H9 (cell line): ENCODE data around the gene AMMECR1. TPM values are rescaled to one million over a fixed set of nuclear protein-coding genes. Genes with fewer than 3 reads are reported as not detected.

Source experiments
- DNase-seq: peaks from one replicate; pipeline ENCODE4 v3.0.0-alpha.2; 2017
- H2AFZ ChIP-seq: one replicate; pipeline ENCODE4 v1.6.1; 2013; ENCODE audit warnings: mild to moderate bottlenecking, low read length, control low read depth, moderate library complexity
- H2AK5ac ChIP-seq: 2 replicates; pipeline ENCODE4 v1.6.1; 2013; ENCODE audit warnings: low read length, control low read depth, mixed read lengths; ENCODE audit not compliant: insufficient read length
- H2BK120ac ChIP-seq: one replicate; pipeline ENCODE4 v1.6.1; 2013; ENCODE audit warnings: low read depth, mild to moderate bottlenecking, low read length, control low read depth, inconsistent platforms; ENCODE audit not compliant: poor library complexity, severe bottlenecking
- H2BK12ac ChIP-seq: 2 replicates; pipeline ENCODE4 v1.6.1; 2013; ENCODE audit warnings: low read length, control low read depth, mixed read lengths, low read depth; ENCODE audit not compliant: insufficient read length
- H2BK15ac ChIP-seq: 2 replicates; pipeline ENCODE4 v1.6.1; 2013; ENCODE audit warnings: low read depth, low read length, control low read depth
- H2BK20ac ChIP-seq: one replicate; pipeline ENCODE4 v1.6.1; 2013; ENCODE audit warnings: low read depth, mild to moderate bottlenecking, low read length, control low read depth, inconsistent platforms; ENCODE audit not compliant: poor library complexity, severe bottlenecking
- H2BK5ac ChIP-seq: 2 replicates; pipeline ENCODE4 v1.6.1; 2013; ENCODE audit warnings: low read length, control low read depth, mixed read lengths; ENCODE audit not compliant: insufficient read length
- H3K14ac ChIP-seq: 2 replicates; pipeline ENCODE4 v1.6.1; 2013; ENCODE audit warnings: low read length, control low read depth; ENCODE audit not compliant: insufficient read depth
- H3K18ac ChIP-seq: 2 replicates; pipeline ENCODE4 v1.6.1; 2013; ENCODE audit warnings: low read depth, mild to moderate bottlenecking, mixed read lengths, low read length, control low read depth; ENCODE audit not compliant: insufficient read length
- H3K23ac ChIP-seq: 2 replicates; pipeline ENCODE4 v1.6.1; 2013; ENCODE audit warnings: low read length, control low read depth, mixed read lengths, low read depth; ENCODE audit not compliant: insufficient read length
- H3K23me2 ChIP-seq: 2 replicates; pipeline ENCODE4 v1.6.1; 2013; ENCODE audit warnings: low read depth, mild to moderate bottlenecking, mixed read lengths, low read length, control low read depth; ENCODE audit not compliant: insufficient read length, poor library complexity, severe bottlenecking
- H3K27ac ChIP-seq: 2 replicates; pipeline ENCODE4 v1.5.1; 2013; ENCODE audit warnings: low read length, control low read depth, mixed read lengths, low read depth; ENCODE audit not compliant: insufficient read length
- H3K27me3 ChIP-seq: 2 replicates; pipeline ENCODE4 v1.6.1; 2013; ENCODE audit warnings: low read length, control low read depth, inconsistent platforms; ENCODE audit not compliant: insufficient read depth
- H3K4ac ChIP-seq: 2 replicates; pipeline ENCODE4 v1.6.1; 2013; ENCODE audit warnings: low read depth, mild to moderate bottlenecking, control low read depth, inconsistent platforms, low read length, moderate library complexity
- H3K4me1 ChIP-seq: 2 replicates; pipeline ENCODE4 v1.6.1; 2013; ENCODE audit warnings: low read length, control low read depth, inconsistent platforms; ENCODE audit not compliant: insufficient read depth
- H3K4me2 ChIP-seq: 2 replicates; pipeline ENCODE4 v1.6.1; 2013; ENCODE audit warnings: low read length, control low read depth, mixed read lengths; ENCODE audit not compliant: insufficient read length, insufficient read depth
- H3K56ac ChIP-seq: 2 replicates; pipeline ENCODE4 v1.6.1; 2013; ENCODE audit warnings: low read depth, mild to moderate bottlenecking, mixed read lengths, low read length, control low read depth; ENCODE audit not compliant: insufficient read length
- H3K79me1 ChIP-seq: 2 replicates; pipeline ENCODE4 v1.6.1; 2013; ENCODE audit warnings: low read depth, mild to moderate bottlenecking, moderate library complexity, low read length, control low read depth, inconsistent platforms; ENCODE audit not compliant: insufficient read depth, poor library complexity, severe bottlenecking
- H3K79me2 ChIP-seq: 2 replicates; pipeline ENCODE4 v1.6.1; 2013; ENCODE audit warnings: low read length, control low read depth, inconsistent platforms; ENCODE audit not compliant: insufficient read depth
- H3K9ac ChIP-seq: 2 replicates; pipeline ENCODE4 v1.6.1; 2013; ENCODE audit warnings: low read length, control low read depth, mixed read lengths; ENCODE audit not compliant: insufficient read length; ENCODE audit errors: extremely low read depth
- H3K9me3 ChIP-seq: one replicate; pipeline ENCODE4 v1.6.1; 2013; ENCODE audit warnings: low read depth, low read length, inconsistent platforms; ENCODE audit not compliant: control insufficient read depth
- H3T11ph ChIP-seq: one replicate; pipeline ENCODE4 v1.6.1; 2013; ENCODE audit warnings: mild to moderate bottlenecking, low read length, control low read depth, inconsistent platforms
- H4K20me1 ChIP-seq: one replicate; pipeline ENCODE4 v1.6.1; 2013; ENCODE audit not compliant: control insufficient read depth, insufficient read length, insufficient read depth
- H4K5ac ChIP-seq: 2 replicates; pipeline ENCODE4 v1.6.1; 2013; ENCODE audit warnings: low read depth, mild to moderate bottlenecking, mixed read lengths, low read length, control low read depth; ENCODE audit not compliant: insufficient read length
- H4K8ac ChIP-seq: replicated peaks from 2 replicates; pipeline ENCODE4 v1.6.1; 2013; ENCODE audit warnings: low read length, control low read depth, mixed read lengths, low read depth; ENCODE audit not compliant: insufficient read length
- H4K91ac ChIP-seq: 2 replicates; pipeline ENCODE4 v1.6.1; 2013; ENCODE audit warnings: low read depth, mild to moderate bottlenecking, moderate library complexity, mixed read lengths, low read length, control low read depth; ENCODE audit not compliant: insufficient read length
- H3K27ac Mint-ChIP-seq, 3 experiments: 2 replicates in 2 of 3; 3 replicates in 1 of 3; pipeline ENCODE4 v1.8.0; 2020 to 2021; ENCODE audit warnings: mixed read lengths in 3 of 3, mild to moderate bottlenecking in 1 of 3, moderate library complexity in 1 of 3
- H3K27me3 Mint-ChIP-seq: 2 replicates; pipeline ENCODE4 v1.8.0; 2021; ENCODE audit warnings: low read depth, mild to moderate bottlenecking, moderate library complexity, mixed read lengths
- H3K36me3 Mint-ChIP-seq, 3 experiments: 2 replicates in 2 of 3; 3 replicates in 1 of 3; pipeline ENCODE4 v1.8.0; 2020 to 2021; ENCODE audit warnings: low read depth in 3 of 3, mixed read lengths in 3 of 3; ENCODE audit not compliant: insufficient read depth in 1 of 3
- H3K4me1 Mint-ChIP-seq, 2 experiments: 2 replicates each; pipeline ENCODE4 v1.8.0; 2020; ENCODE audit warnings: mixed read lengths in 2 of 2
- H3K4me3 Mint-ChIP-seq, 2 experiments: 2 replicates in 1 of 2; 3 replicates in 1 of 2; pipeline ENCODE4 v1.8.0; 2020 to 2021; ENCODE audit warnings: mild to moderate bottlenecking in 2 of 2, mixed read lengths in 2 of 2, moderate library complexity in 1 of 2
- H3K9me3 Mint-ChIP-seq, 2 experiments: 2 replicates in 1 of 2; 3 replicates in 1 of 2; pipeline ENCODE4 v1.8.0; 2020; ENCODE audit warnings: mild to moderate bottlenecking in 2 of 2, mixed read lengths in 2 of 2, moderate library complexity in 1 of 2
- CTCF ChIP-seq: fragments of 200-600 bp; sonication (generic); conservative IDR thresholded peaks from 3 replicates; pipeline ENCODE4 v1.8.0; 2021; ENCODE audit warnings: antibody characterized with exemption, mild to moderate bottlenecking
- WGBS: extraction: QIAGEN DNeasy Blood & Tissue Kit; methylation state at CpG from one replicate; pipeline ENCODE4 v1.1.7; 2013; ENCODE audit warnings: missing lambda C conversion rate, low lambda C conversion rate, mixed read lengths; ENCODE audit not compliant: insufficient read length; ENCODE audit errors: extremely low coverage; 5-methylcytosine and 5-hydroxymethylcytosine counted together
- total RNA-seq: library from RNA; stranded (reverse); gene quantifications from 2 replicates; pipeline ENCODE4 v1.2.1, GENCODE V29; 2021

AMMECR1 gene
- total RNA-seq, 1 experiment from 2014 or later: 28.5 TPM

DNA sequence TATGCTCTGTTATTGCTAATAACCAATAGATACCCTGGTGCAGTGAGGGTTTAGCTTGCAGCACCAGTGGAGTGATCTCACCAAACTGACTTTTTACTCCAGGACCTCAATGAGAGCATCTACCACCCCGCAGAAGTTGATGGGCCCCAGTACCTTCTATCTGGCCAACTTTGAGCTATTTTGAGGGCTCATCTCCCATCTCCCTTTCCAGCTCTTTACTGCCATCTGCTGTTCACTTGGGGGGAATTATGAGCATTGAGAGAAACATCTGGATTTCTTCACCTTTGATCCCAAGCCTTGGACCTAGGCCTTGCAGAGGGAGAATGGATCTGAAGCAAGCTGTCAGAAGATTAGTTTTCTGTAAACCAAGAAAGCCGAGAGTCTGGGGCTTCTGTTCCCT is 171.4 kb downstream of the AMMECR1 start:
- Histone ChIP-seq H2BK15ac (no peak overlapping the region), H3K18ac (no peak overlapping the region), H3K56ac (no peak overlapping the region), H2BK120ac (no peak overlapping the region), H3K27me3 (no peaks in the 10 kb centered on the region), H4K20me1 (no peaks in the 10 kb centered on the region), H2BK20ac (no peak overlapping the region), H3K9ac (no peak overlapping the region), H3K79me1 (no peaks in the 10 kb centered on the region), H2BK12ac (no peak overlapping the region), H3T11ph (no peak overlapping the region), H3K4ac (no peak overlapping the region), H2BK5ac (no peak overlapping the region), H3K23ac (no peak overlapping the region), H4K91ac (no peak overlapping the region), H3K4me1 (peaks cover 3% of the 10 kb centered on the region; the same call in 1 of the 2 replicates), H3K9me3 (no peaks in the 10 kb centered on the region), H3K14ac (no peak overlapping the region), H4K5ac (no peak overlapping the region), H3K27ac (no peak overlapping the region), H3K79me2 (no peaks in the 10 kb centered on the region), H4K8ac (no peak overlapping the region), H3K23me2 (no peaks in the 10 kb centered on the region), H2AFZ (no peak overlapping the region), H2AK5ac (no peak overlapping the region), H3K4me2 (no peak overlapping the region)
- Mint-ChIP-seq H3K27me3 (no peaks in the 10 kb centered on the region; the same call in none of the 2 replicates), H3K9me3 (no peaks in the 10 kb centered on the region), H3K27ac (no peak overlapping the region), H3K4me3 (no peak overlapping the region), H3K4me1 (peaks cover 16% of the 10 kb centered on the region in 2 experiments), H3K36me3 (peaks cover 0 to 4% (median 0%) of the 10 kb centered on the region in 3 experiments; a peak in 1 of 7 replicates)
- no peak for DNase-seq
- TF ChIP-seq CTCF: peak; percentile 69
- no CpG with 5 or more reads among the region's 2 CpGs for WGBS
